ENCODE results near the gene FOXA3. TPM values are rescaled to one million over a fixed set of nuclear protein-coding genes. Genes with fewer than 3 reads are reported as not detected.

The FOXA3 gene
- total RNA-seq, 1 donor from 2014 or later: 10.1 TPM

DNA sequence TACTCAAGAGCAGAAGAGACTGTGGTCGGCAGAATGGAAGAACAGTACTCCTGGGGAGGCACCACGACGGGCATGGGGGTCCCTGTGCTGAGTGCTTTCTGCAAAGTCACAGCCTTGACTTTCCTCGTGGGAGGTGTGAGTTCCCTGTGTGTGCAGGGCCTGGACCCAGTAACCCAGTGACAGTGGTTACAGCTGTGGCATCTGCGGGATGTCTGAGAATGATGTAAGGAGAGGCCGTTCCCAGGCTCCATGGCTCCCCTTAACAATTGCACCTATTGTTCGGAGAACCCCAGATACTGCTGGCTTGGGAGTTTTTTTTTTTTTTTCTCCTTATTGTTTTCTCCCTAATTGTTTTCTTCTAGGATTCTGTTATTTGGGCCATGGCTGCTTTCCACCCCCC is 55.6 kb downstream of the FOXA3 start:
- DNase-seq (ENCODE audit: low spot score): no peak

- DNase-seq (ENCODE audit: low spot score): no peak
Observed at GRCh38 chr19:45920458-45920857, 56.3 kb downstream of the FOXA3 start.

GRCh38 chr19:45922281-45922680 is 58.2 kb downstream of the FOXA3 start:
- no peak for DNase-seq (ENCODE audit: low spot score)

Other genes with a start within 250 kb of the FOXA3 start
- 68.4 TPM for gene EML2, start 224.9 kb upstream of the FOXA3 start, total RNA-seq
- 10.3 TPM for gene GIPR, start 196.1 kb upstream of the FOXA3 start, total RNA-seq
- 269 TPM for gene SNRPD2, start 172.4 kb upstream of the FOXA3 start, total RNA-seq
- gene QPCTL, start 171.7 kb upstream of the FOXA3 start, total RNA-seq: 8.0 TPM
- gene FBXO46, start 133.4 kb upstream of the FOXA3 start, total RNA-seq: 22.0 TPM
- not detected for gene MEIOSIN, start 130.9 kb upstream of the FOXA3 start, total RNA-seq
- gene SIX5, start 95.1 kb upstream of the FOXA3 start, total RNA-seq: 29.6 TPM
- gene DMPK, start 81.8 kb upstream of the FOXA3 start, total RNA-seq: 163 TPM
- gene DMWD, start 71.5 kb upstream of the FOXA3 start, total RNA-seq: 66.0 TPM
- 0.09 TPM for gene RSPH6A, start 49.0 kb upstream of the FOXA3 start, total RNA-seq
- gene SYMPK, start 1.2 kb upstream of the FOXA3 start, total RNA-seq: 72.6 TPM
- 44.4 TPM for gene IRF2BP1, start 21.8 kb downstream of the FOXA3 start, total RNA-seq
- gene MYPOP, start 38.3 kb downstream of the FOXA3 start, total RNA-seq: 13.0 TPM
- gene NANOS2, start 50.5 kb downstream of the FOXA3 start, total RNA-seq: not detected
- gene NOVA2, start 109.5 kb downstream of the FOXA3 start, total RNA-seq: 3.1 TPM
- 24.1 TPM for gene CCDC61, start 131.1 kb downstream of the FOXA3 start, total RNA-seq
- not detected for gene PGLYRP1, start 158.7 kb downstream of the FOXA3 start, total RNA-seq
- gene IGFL4, start 176.7 kb downstream of the FOXA3 start, total RNA-seq: not detected

Data from mucosa of gallbladder (tissue), 1 donor.